Measurements from ENCODE around the gene FASTKD2.
A peak's percentile ranks its signal among the peaks of the same experiment; 100 is the strongest.

The FASTKD2 gene

GRCh38 chr2:206776432-206776831 is 11.0 kb downstream of the FASTKD2 start:
- Histone ChIP-seq H3K27ac (no peak overlapping the region), H3K27me3 (ENCODE audit: insufficient read depth, low read depth, severe bottlenecking) (no peaks in the 10 kb centered on the region), H3K4me3 (ENCODE audit: low read depth, low read length) (no peak overlapping the region), H3K36me3 (peaks cover 53% of the 10 kb centered on the region), H3K9me3 (ENCODE audit: severe bottlenecking) (no peaks in the 10 kb centered on the region)
- DNase-seq, result no peak
- no peak for TF ChIP-seq CTCF (IDR thresholded peaks at IDR 0.05; ENCODE audit: low read depth, low read length)

- Histone ChIP-seq H3K4me3 (ENCODE audit: low read depth, low read length) (no peak overlapping the region), H3K9me3 (ENCODE audit: severe bottlenecking) (no peaks in the 10 kb centered on the region), H3K36me3 (peaks cover 53% of the 10 kb centered on the region), H3K27ac (no peak overlapping the region), H3K27me3 (ENCODE audit: insufficient read depth, low read depth, severe bottlenecking) (no peaks in the 10 kb centered on the region)
- DNase-seq, result no peak
- no peak for TF ChIP-seq CTCF (IDR thresholded peaks at IDR 0.05; ENCODE audit: low read depth, low read length)
These were observed 15.3 kb downstream of the FASTKD2 start for GRCh38 chr2:206780671-206781070.

GRCh38 chr2:206783718-206784117 is 18.3 kb downstream of the FASTKD2 start:
- peaks cover 62% of the 10 kb centered on the region for H3K36me3 ChIP-seq

GRCh38 chr2:206784559-206785353 is 19.4 kb downstream of the FASTKD2 start:
- peaks cover 62% of the 10 kb centered on the region for H3K36me3 ChIP-seq
- no peak for TF ChIP-seq CTCF (IDR thresholded peaks at IDR 0.05; ENCODE audit: low read depth, low read length)
- H3K27me3 ChIP-seq (ENCODE audit: insufficient read depth, low read depth, severe bottlenecking), result no peaks in the 10 kb centered on the region
- H3K9me3 ChIP-seq (ENCODE audit: severe bottlenecking), result no peaks in the 10 kb centered on the region
- DNase-seq, result no peak
- H3K27ac ChIP-seq, result no peak overlapping the region
- no peak overlapping the region for H3K4me3 ChIP-seq (ENCODE audit: low read depth, low read length)

More at GRCh38 chr2:206783718-206784117, 18.3 kb downstream of the FASTKD2 start:
- Histone ChIP-seq H3K27ac (no peak overlapping the region), H3K27me3 (ENCODE audit: insufficient read depth, low read depth, severe bottlenecking) (no peaks in the 10 kb centered on the region), H3K4me3 (ENCODE audit: low read depth, low read length) (no peak overlapping the region), H3K9me3 (ENCODE audit: severe bottlenecking) (no peaks in the 10 kb centered on the region)
- TF ChIP-seq CTCF (IDR thresholded peaks at IDR 0.05; ENCODE audit: low read depth, low read length), result peak; percentile 73
- DNase-seq, result no peak

- H3K4me3 ChIP-seq (ENCODE audit: low read depth, low read length), result no peak overlapping the region
- peaks cover 44% of the 10 kb centered on the region for H3K36me3 ChIP-seq
- H3K27me3 ChIP-seq (ENCODE audit: insufficient read depth, low read depth, severe bottlenecking), result no peaks in the 10 kb centered on the region
- no peak overlapping the region for H3K27ac ChIP-seq
- H3K9me3 ChIP-seq (ENCODE audit: severe bottlenecking), result no peaks in the 10 kb centered on the region
- no peak for TF ChIP-seq CTCF (IDR thresholded peaks at IDR 0.05; ENCODE audit: low read depth, low read length)
- DNase-seq, result no peak
These were observed 25.0 kb downstream of the FASTKD2 start for GRCh38 chr2:206790311-206790935.
